ENCODE data around the gene CLN3. TPM values are rescaled to one million over a fixed set of nuclear protein-coding genes. Genes with fewer than 3 reads are reported as not detected.

Gene CLN3
- total RNA-seq, 4 donors from 2014 or later = 13.8 to 23.7 (median 18.3) TPM

GRCh38 chr16:28495795-28496749, 4.2 kb upstream of the CLN3 start:
- no peaks in the 10 kb centered on the region for H3K36me3 ChIP-seq
- H3K27me3 ChIP-seq = no peaks in the 10 kb centered on the region
- no peaks in the 10 kb centered on the region for H3K4me1 ChIP-seq
- TF ChIP-seq POLR2A (IDR thresholded peaks at IDR 0.05) = no peak
- TF ChIP-seq, protein P1, sequence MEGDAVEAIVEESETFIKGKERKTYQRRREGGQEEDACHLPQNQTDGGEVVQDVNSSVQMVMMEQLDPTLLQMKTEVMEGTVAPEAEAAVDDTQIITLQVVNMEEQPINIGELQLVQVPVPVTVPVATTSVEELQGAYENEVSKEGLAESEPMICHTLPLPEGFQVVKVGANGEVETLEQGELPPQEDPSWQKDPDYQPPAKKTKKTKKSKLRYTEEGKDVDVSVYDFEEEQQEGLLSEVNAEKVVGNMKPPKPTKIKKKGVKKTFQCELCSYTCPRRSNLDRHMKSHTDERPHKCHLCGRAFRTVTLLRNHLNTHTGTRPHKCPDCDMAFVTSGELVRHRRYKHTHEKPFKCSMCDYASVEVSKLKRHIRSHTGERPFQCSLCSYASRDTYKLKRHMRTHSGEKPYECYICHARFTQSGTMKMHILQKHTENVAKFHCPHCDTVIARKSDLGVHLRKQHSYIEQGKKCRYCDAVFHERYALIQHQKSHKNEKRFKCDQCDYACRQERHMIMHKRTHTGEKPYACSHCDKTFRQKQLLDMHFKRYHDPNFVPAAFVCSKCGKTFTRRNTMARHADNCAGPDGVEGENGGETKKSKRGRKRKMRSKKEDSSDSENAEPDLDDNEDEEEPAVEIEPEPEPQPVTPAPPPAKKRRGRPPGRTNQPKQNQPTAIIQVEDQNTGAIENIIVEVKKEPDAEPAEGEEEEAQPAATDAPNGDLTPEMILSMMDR (IDR thresholded peaks at IDR 0.05) = no peak
- no peak overlapping the region for H3K27ac ChIP-seq
- H3K4me3 ChIP-seq = no peak overlapping the region
- intact Hi-C loops (cut with DNase I; ENCODE audit: low total_unique reads) = loop anchor here (10.0 kb wide), 1 partner anchor 59 kb away; the partner anchor contains the start of gene SGF29
- H3K9me3 ChIP-seq = no peaks in the 10 kb centered on the region
- no peak for DNase-seq

- intact Hi-C loops (cut with DNase I; ENCODE audit: low total_unique reads) = loop anchor here (10.0 kb wide), 1 partner anchor 60 kb away; the partner anchor contains the start of gene SGF29
- TF ChIP-seq, protein P1 (IDR thresholded peaks at IDR 0.05) = no peak
- TF ChIP-seq POLR2A (IDR thresholded peaks at IDR 0.05) = no peak
- Histone ChIP-seq H3K9me3 (no peaks in the 10 kb centered on the region), H3K4me3 (no peak overlapping the region), H3K36me3 (no peaks in the 10 kb centered on the region), H3K27me3 (no peaks in the 10 kb centered on the region), H3K4me1 (no peaks in the 10 kb centered on the region), H3K27ac (no peak overlapping the region)
- DNase-seq = no peak
Measured at GRCh38 chr16:28495098-28495793, 3.4 kb upstream of the CLN3 start.

DNA sequence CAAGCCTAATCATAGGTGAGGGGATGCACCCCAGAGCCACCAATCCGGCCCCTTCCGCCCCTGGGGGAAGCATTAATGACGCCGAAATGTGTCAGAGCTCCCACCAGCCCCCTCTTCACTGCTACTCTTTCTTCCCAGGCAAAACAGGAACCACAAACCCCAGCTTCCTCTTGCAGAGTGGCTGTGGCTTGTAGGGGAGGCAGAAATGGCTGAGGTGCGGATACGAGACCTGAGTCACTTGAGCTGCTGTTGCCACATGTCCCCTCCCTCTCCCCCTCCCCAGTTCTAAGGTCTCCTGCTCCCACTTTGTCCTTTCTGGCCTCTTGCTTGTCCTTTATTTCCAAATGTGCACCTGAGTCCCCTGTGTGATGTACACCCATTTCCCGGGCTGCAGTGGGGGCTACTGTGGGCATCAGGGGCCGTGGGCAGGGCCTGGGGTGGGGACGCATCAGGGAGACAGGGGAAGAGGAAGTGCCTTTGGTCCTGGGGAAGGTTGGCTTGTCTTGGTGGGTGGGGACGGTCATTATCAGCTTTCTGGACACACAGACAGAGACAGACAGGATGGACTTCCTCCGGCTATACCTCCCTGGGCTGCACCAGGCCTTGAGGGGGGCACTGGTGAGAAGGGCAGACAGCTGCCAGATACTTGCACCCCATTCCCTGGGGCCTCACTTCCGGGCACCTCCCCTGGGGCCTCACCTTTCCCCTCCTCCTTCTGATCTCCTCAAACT, 2.4 kb upstream of the CLN3 start, which contains the start of gene APOBR:
Gene APOBR, plus strand, starts transcription at position 523 of the 731 bp plus-strand sequence. Its CDS starts 39 bp downstream, at position 562.
- H3K9me3 ChIP-seq = no peaks in the 10 kb centered on the region
- H3K4me3 ChIP-seq = no peak within 1 kb of the TSS
- no peak within 1 kb of the TSS for H3K27ac ChIP-seq
- intact Hi-C loops (cut with DNase I; ENCODE audit: low total_unique reads) = loop anchor here (10.0 kb wide), 1 partner anchor 61 kb away; the partner anchor contains the start of gene SGF29
- no peak for DNase-seq
- no peaks in the 10 kb centered on the region for H3K27me3 ChIP-seq
- H3K36me3 ChIP-seq = no peaks in the 10 kb centered on the region
- no peak for TF ChIP-seq POLR2A (IDR thresholded peaks at IDR 0.05)
- TF ChIP-seq, protein P1 (IDR thresholded peaks at IDR 0.05) = no peak
- H3K4me1 ChIP-seq = no peaks in the 10 kb centered on the region

DNA sequence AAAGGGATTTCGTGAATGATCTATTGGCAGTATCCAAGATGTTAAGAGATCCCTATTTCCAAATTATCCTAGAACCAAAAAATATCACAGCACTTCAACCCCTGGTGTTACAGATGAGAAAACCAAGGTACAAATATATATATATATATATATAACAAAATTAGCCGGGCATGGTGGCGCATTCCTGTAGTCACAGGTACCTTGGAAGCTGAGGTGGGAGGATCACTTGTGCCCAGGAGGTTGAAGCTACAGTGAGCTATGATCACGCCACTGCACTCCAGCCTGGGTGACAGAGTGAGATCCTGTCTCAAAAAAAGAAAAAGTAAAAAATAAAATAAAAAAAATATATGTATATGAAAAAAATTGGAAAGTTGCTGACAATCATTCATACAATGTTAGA, 637 bp upstream of the CLN3 start:
- H3K9me3 ChIP-seq = no peaks in the 10 kb centered on the region

More for the DNA sequence above, 637 bp upstream of the CLN3 start:
- H3K4me1 ChIP-seq = no peaks in the 10 kb centered on the region
- no peaks in the 10 kb centered on the region for H3K27me3 ChIP-seq
- TF ChIP-seq, protein P1 (IDR thresholded peaks at IDR 0.05) = no peak
- TF ChIP-seq POLR2A (IDR thresholded peaks at IDR 0.05) = no peak
- no peaks in the 10 kb centered on the region for H3K36me3 ChIP-seq
- H3K4me3 ChIP-seq = peak overlapping the region; percentile 95 to 97
- H3K27ac ChIP-seq = peak overlapping the region; percentile 97 to 99
- DNase-seq = no peak
- intact Hi-C loops (cut with DNase I; ENCODE audit: low total_unique reads) = loop anchor here (10.0 kb wide), 1 partner anchor 62 kb away; the partner anchor contains the start of gene SGF29
